DMS153 (cell line): ENCODE results near the gene LCE3E.
"Not testable (repeated sequence)": the region's sequence is repeated elsewhere in the genome, so short reads cannot be mapped to it uniquely, and the experiment has no call there.

Source experiments
- DNase-seq: peaks from one replicate; lab custom pipeline; 2025; lab: John Stamatoyannopoulos, UW

LCE3E gene

GRCh38 chr1:152566681-152567080, at the start of gene LCE3E:
TSS of gene LCE3E (minus strand) at chr1:152566780. CDS start at chr1:152566208, 572 bp downstream.
- no peak for DNase-seq

GRCh38 chr1:152613511-152613910, 46.9 kb upstream of the LCE3E start, which contains the start of gene LCE3B:
TSS of gene LCE3B (plus strand) at chr1:152613811. CDS start at chr1:152613811, 0 bp downstream.
- DNase-seq = no peak

GRCh38 chr1:152599934-152600333, 33.4 kb upstream of the LCE3E start, which contains the start of gene LCE3C:
TSS of gene LCE3C (plus strand) at chr1:152600234. CDS start at chr1:152600732, 498 bp downstream.
- no peak for DNase-seq

- DNase-seq = no peak
Measured at GRCh38 chr1:152596986-152597385, 30.4 kb upstream of the LCE3E start.

- no peak for DNase-seq
Measured at GRCh38 chr1:152585586-152585985, 19.0 kb upstream of the LCE3E start.

- DNase-seq = no peak
Measured at GRCh38 chr1:152582647-152583046, 16.1 kb upstream of the LCE3E start.

- DNase-seq = no peak
Measured at GRCh38 chr1:152580433-152580832, 13.9 kb upstream of the LCE3E start, which contains the start of gene LCE3D. TSS of gene LCE3D (minus strand) at chr1:152580516. CDS start at chr1:152579936, 580 bp downstream.

- not testable (repeated sequence) for DNase-seq
Measured at GRCh38 chr1:152579526-152579925, 12.9 kb upstream of the LCE3E start.

GRCh38 chr1:152577168-152577567, 10.6 kb upstream of the LCE3E start:
- DNase-seq = no peak

- DNase-seq = no peak
Measured at GRCh38 chr1:152565535-152566215, 905 bp downstream of the LCE3E start.

GRCh38 chr1:152565115-152565514, 1.5 kb downstream of the LCE3E start:
- DNase-seq = no peak

- not testable (repeated sequence) for DNase-seq
Measured at GRCh38 chr1:152548358-152548757, 18.2 kb downstream of the LCE3E start.

GRCh38 chr1:152546704-152547103, 19.9 kb downstream of the LCE3E start:
- DNase-seq = peak; percentile 15

GRCh38 chr1:152543820-152544219, 22.8 kb downstream of the LCE3E start:
- DNase-seq = no peak

- DNase-seq = no peak
Measured at GRCh38 chr1:152539901-152540300, 26.7 kb downstream of the LCE3E start.

GRCh38 chr1:152537496-152537895, 29.1 kb downstream of the LCE3E start:
- DNase-seq = no peak

- DNase-seq = no peak
Measured at GRCh38 chr1:152535774-152536173, 30.8 kb downstream of the LCE3E start.

GRCh38 chr1:152533327-152533938, 33.1 kb downstream of the LCE3E start:
- peak; percentile 37 for DNase-seq

GRCh38 chr1:152525080-152525641, 41.4 kb downstream of the LCE3E start:
- DNase-seq = no peak

GRCh38 chr1:152520561-152521090, 46.0 kb downstream of the LCE3E start:
- DNase-seq = no peak

GRCh38 chr1:152519851-152520250, 46.7 kb downstream of the LCE3E start:
- DNase-seq = no peak

GRCh38 chr1:152517237-152517811, 49.3 kb downstream of the LCE3E start:
- DNase-seq = no peak
